Measurements from ENCODE around the gene FRMD4A. TPM values are rescaled to one million over a fixed set of nuclear protein-coding genes. Genes with fewer than 3 reads are reported as not detected.

The FRMD4A gene
- total and polyA plus RNA-seq, 2 experiments from 2014 or later, result 5.4 to 10.3 TPM

DNA sequence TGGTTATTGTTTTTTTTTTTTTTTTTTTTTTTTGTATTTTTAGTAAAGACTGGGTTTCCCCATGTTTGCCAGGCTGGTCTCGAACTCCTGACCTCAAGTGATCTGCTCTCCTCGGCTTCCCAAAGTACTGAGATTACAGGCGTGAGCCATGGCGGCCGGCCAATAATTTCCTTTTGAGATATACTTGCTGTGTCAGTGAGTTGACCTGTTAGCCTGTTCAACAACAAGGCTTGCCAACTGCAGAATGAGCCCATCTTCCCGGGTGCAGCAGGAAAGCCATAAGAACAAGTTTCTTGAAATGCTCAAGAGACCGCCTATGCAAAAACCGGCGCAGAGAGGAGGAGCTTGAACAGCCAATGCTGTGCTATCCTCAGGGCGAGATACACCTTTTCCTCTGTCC, 631.5 kb downstream of the FRMD4A start:
- DNase-seq (ENCODE audit: low spot score), result no peak
- Histone ChIP-seq H2AFZ (no peak overlapping the region), H3K27ac (no peak overlapping the region), H4K20me1 (ENCODE audit: insufficient read depth, poor library complexity, severe bottlenecking) (no peaks in the 10 kb centered on the region), H3K36me3 (replicated peaks; ENCODE audit: insufficient read depth, low read depth) (no peaks in the 10 kb centered on the region), H3K9me3 (ENCODE audit: low read depth) (no peaks in the 10 kb centered on the region), H3K79me2 (peaks cover 7% of the 10 kb centered on the region), H3K4me3 (no peak overlapping the region), H3K27me3 (no peaks in the 10 kb centered on the region), H3K4me2 (no peak overlapping the region), H3K9me2 (replicated peaks; ENCODE audit: insufficient read depth) (no peaks in the 10 kb centered on the region), H3K4me1 (ENCODE audit: insufficient read depth) (no peaks in the 10 kb centered on the region)
- TF ChIP-seq EZH2 (IDR thresholded peaks at IDR 0.05; ENCODE audit: borderline replicate concordance), result no peak
- TF ChIP-seq CTCF (IDR thresholded peaks at IDR 0.05; ENCODE audit: poor library complexity), result no peak
- no peak for TF ChIP-seq EZH2phosphoT487 (IDR thresholded peaks at IDR 0.05; ENCODE audit: low read depth, severe bottlenecking, unreplicated experiment)
- WGBS (ENCODE audit: low lambda C conversion rate, missing lambda C conversion rate), result 92% methylated on average over 10 of the region's 10 CpGs

- no peaks in the 10 kb centered on the region for H3K27me3 ChIP-seq
- no peak overlapping the region for H3K27ac ChIP-seq
- no peaks in the 10 kb centered on the region for H3K36me3 ChIP-seq (replicated peaks; ENCODE audit: insufficient read depth, low read depth)
- H3K9me3 ChIP-seq (ENCODE audit: low read depth), result no peaks in the 10 kb centered on the region
- no peaks in the 10 kb centered on the region for H3K4me1 ChIP-seq (ENCODE audit: insufficient read depth)
- H3K4me2 ChIP-seq, result no peak overlapping the region
- H2AFZ ChIP-seq, result no peak overlapping the region
- DNase-seq (ENCODE audit: low spot score), result no peak
- no peaks in the 10 kb centered on the region for H4K20me1 ChIP-seq (ENCODE audit: insufficient read depth, poor library complexity, severe bottlenecking)
- WGBS (ENCODE audit: low lambda C conversion rate, missing lambda C conversion rate), result 82% methylated on average over 6 of the region's 6 CpGs
- no peaks in the 10 kb centered on the region for H3K9me2 ChIP-seq (replicated peaks; ENCODE audit: insufficient read depth)
- no peak overlapping the region for H3K4me3 ChIP-seq
- no peak for TF ChIP-seq EZH2phosphoT487 (IDR thresholded peaks at IDR 0.05; ENCODE audit: low read depth, severe bottlenecking, unreplicated experiment)
- no peak for TF ChIP-seq EZH2 (IDR thresholded peaks at IDR 0.05; ENCODE audit: borderline replicate concordance)
- TF ChIP-seq CTCF (IDR thresholded peaks at IDR 0.05; ENCODE audit: poor library complexity), result no peak
- H3K79me2 ChIP-seq, result peaks cover 4% of the 10 kb centered on the region
Measured at GRCh38 chr10:13698217-13698616, 632.5 kb downstream of the FRMD4A start.

- H3K79me2 ChIP-seq, result no peaks in the 10 kb centered on the region
- H3K9me3 ChIP-seq (ENCODE audit: low read depth), result no peaks in the 10 kb centered on the region
- no peaks in the 10 kb centered on the region for H3K4me1 ChIP-seq (ENCODE audit: insufficient read depth)
- H3K36me3 ChIP-seq (replicated peaks; ENCODE audit: insufficient read depth, low read depth), result no peaks in the 10 kb centered on the region
- H3K9me2 ChIP-seq (replicated peaks; ENCODE audit: insufficient read depth), result no peaks in the 10 kb centered on the region
- H3K27me3 ChIP-seq, result no peaks in the 10 kb centered on the region
- no peaks in the 10 kb centered on the region for H4K20me1 ChIP-seq (ENCODE audit: insufficient read depth, poor library complexity, severe bottlenecking)
- TF ChIP-seq EZH2 (IDR thresholded peaks at IDR 0.05; ENCODE audit: borderline replicate concordance) (no peak), CTCF (IDR thresholded peaks at IDR 0.05; ENCODE audit: poor library complexity) (no peak), EZH2phosphoT487 (IDR thresholded peaks at IDR 0.05; ENCODE audit: low read depth, severe bottlenecking, unreplicated experiment) (no peak)
- no peak overlapping the region for H3K4me3 ChIP-seq
- 94% methylated on average over 9 of the region's 9 CpGs for WGBS (ENCODE audit: low lambda C conversion rate, missing lambda C conversion rate)
- H3K27ac ChIP-seq, result no peak overlapping the region
- no peak overlapping the region for H2AFZ ChIP-seq
- no peak for DNase-seq (ENCODE audit: low spot score)
- no peak overlapping the region for H3K4me2 ChIP-seq
Measured at GRCh38 chr10:13696071-13696470, 634.7 kb downstream of the FRMD4A start.

DNA sequence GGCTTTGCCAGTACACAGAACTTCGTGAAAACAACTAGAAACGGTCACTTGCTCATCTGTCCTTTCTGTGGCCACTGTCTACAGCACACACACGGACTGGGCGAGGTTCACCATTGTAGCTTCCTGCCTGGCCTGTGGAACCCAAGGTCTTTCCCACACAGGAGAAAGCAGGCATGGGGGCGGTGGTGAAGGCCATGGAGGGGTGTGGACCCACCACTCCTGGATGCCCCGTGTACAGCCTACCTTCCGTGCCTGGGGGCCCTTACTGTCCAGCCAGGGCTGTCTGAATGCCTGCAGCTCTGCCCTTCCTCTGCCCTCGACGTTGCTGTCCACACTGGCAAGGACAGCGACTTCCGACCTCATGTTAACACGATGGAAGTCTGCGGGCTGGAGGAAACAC, 635.1 kb downstream of the FRMD4A start:
- no peaks in the 10 kb centered on the region for H3K36me3 ChIP-seq (replicated peaks; ENCODE audit: insufficient read depth, low read depth)

More for the DNA sequence above, 635.1 kb downstream of the FRMD4A start:
- no peak overlapping the region for H3K4me3 ChIP-seq
- H3K9me2 ChIP-seq (replicated peaks; ENCODE audit: insufficient read depth), result no peaks in the 10 kb centered on the region
- DNase-seq (ENCODE audit: low spot score), result no peak
- H3K79me2 ChIP-seq, result no peaks in the 10 kb centered on the region
- 94% methylated on average over 13 of the region's 13 CpGs for WGBS (ENCODE audit: low lambda C conversion rate, missing lambda C conversion rate)
- TF ChIP-seq EZH2phosphoT487 (IDR thresholded peaks at IDR 0.05; ENCODE audit: low read depth, severe bottlenecking, unreplicated experiment) (no peak), CTCF (IDR thresholded peaks at IDR 0.05; ENCODE audit: poor library complexity) (no peak), EZH2 (IDR thresholded peaks at IDR 0.05; ENCODE audit: borderline replicate concordance) (no peak)
- no peak overlapping the region for H2AFZ ChIP-seq
- H3K27me3 ChIP-seq, result no peaks in the 10 kb centered on the region
- no peaks in the 10 kb centered on the region for H4K20me1 ChIP-seq (ENCODE audit: insufficient read depth, poor library complexity, severe bottlenecking)
- H3K4me1 ChIP-seq (ENCODE audit: insufficient read depth), result no peaks in the 10 kb centered on the region
- H3K27ac ChIP-seq, result no peak overlapping the region
- no peaks in the 10 kb centered on the region for H3K9me3 ChIP-seq (ENCODE audit: low read depth)
- no peak overlapping the region for H3K4me2 ChIP-seq

Measured in hepatocyte (in vitro differentiated cells).